ENCODE data around the gene SYT6. TPM values are rescaled to one million over a fixed set of nuclear protein-coding genes. Genes with fewer than 3 reads are reported as not detected.

The SYT6 gene
- total and polyA plus RNA-seq, 10 of the 15 experiments (the other 5 are each of a cell fraction or from before 2014, with no cell fraction given), result 0.05 to 0.39 TPM; not detected in 8

DNA sequence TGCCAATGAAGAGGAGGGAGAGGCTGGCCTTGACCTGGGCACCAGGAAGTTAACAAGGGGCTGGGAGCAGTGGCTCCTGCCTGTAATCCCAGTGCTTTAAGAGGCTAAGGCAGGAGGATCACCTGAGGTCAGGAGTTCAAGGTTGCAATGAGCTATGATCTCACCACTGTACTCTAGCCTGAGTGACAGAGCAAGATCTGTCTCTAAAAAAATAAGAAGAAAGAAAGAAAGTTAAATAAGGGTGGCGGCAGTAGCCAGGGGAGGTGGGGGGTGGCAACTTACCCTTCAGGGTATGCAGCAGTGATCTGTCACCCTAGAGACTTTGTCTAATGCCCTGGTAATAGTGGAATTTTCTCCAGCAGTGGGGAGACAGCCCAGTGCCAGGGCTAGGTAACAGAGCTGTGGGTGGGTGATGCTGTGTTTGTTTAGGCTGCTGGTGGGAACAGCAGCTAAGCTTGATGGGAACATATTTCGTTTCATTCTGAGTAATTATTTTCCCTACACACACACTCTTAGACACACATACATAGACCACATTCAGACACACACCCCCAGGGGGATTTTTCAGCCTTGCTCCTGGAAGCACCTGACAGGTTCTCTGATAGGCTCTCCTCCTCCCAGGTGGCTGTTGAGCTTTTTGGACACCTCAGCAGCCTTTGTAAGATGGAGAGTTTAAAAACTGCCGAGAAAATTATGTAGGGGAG is 11.3 kb upstream of the SYT6 start (continued):
- TF ChIP-seq CBX3 (IDR thresholded peaks at IDR 0.05; ENCODE audit: borderline replicate concordance, low read depth) (no peak), ASH2L (IDR thresholded peaks at IDR 0.05; ENCODE audit: borderline replicate concordance, low read depth) (no peak), EGR1 (IDR thresholded peaks at IDR 0.05; ENCODE audit: borderline replicate concordance in 1 of 2, low read depth in 2 of 2, low read length in 2 of 2) (no peak), BCL11A (IDR thresholded peaks at IDR 0.05; ENCODE audit: low read depth, low read length) (no peak), DPF2 (IDR thresholded peaks at IDR 0.05) (no peak), NR2F1 (conservative IDR thresholded peaks at IDR 0.05) (0 out of 2 replicates have a peak, but pooled peaks have one; percentile 26), KAT2A (conservative IDR thresholded peaks at IDR 0.05; ENCODE audit: control insufficient read depth, low read depth, low read length) (no peak)
- TF ChIP-seq, protein P1, sequence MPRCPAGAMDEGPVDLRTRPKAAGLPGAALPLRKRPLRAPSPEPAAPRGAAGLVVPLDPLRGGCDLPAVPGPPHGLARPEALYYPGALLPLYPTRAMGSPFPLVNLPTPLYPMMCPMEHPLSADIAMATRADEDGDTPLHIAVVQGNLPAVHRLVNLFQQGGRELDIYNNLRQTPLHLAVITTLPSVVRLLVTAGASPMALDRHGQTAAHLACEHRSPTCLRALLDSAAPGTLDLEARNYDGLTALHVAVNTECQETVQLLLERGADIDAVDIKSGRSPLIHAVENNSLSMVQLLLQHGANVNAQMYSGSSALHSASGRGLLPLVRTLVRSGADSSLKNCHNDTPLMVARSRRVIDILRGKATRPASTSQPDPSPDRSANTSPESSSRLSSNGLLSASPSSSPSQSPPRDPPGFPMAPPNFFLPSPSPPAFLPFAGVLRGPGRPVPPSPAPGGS (IDR thresholded peaks at IDR 0.05; ENCODE audit: borderline replicate concordance, insufficient read depth, low read depth, low read length, poor library complexity, severe bottlenecking), result peak; percentile 54
- TF ChIP-seq, protein P2, sequence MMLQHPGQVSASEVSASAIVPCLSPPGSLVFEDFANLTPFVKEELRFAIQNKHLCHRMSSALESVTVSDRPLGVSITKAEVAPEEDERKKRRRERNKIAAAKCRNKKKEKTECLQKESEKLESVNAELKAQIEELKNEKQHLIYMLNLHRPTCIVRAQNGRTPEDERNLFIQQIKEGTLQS (IDR thresholded peaks at IDR 0.05; ENCODE audit: borderline replicate concordance, extremely low read depth, low read depth, low read length), result no peak

DNA sequence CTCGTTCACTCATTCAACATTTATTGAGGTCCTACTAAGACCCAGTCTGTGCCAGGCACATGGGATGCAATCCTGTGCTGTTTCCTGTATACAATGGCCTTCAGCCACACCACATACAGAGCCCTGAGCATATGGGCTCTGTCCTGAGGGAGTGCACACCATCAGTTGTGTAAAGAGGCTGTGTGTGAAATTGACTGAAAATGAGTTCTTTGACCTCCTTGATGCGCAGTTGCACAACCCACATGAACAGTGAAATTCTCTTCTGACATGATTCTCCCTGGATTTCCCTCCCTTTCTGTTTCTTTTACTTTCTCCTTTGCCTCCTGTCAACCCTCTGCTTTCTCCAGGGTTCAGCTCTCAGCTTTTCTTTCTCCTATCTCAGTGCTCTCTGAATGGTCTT is 6.3 kb upstream of the SYT6 start:
- in situ Hi-C loops (cut with MboI), result no loop called here
- Histone ChIP-seq H3K9me3 (replicated peaks; ENCODE audit: control insufficient read depth, insufficient read depth, low read length) (no peaks in the 10 kb centered on the region), H3K79me2 (ENCODE audit: control insufficient read depth, insufficient read depth, low read length) (no peaks in the 10 kb centered on the region), H3K4me3 (no peak overlapping the region), H4K20me1 (ENCODE audit: control insufficient read depth, insufficient read depth) (no peaks in the 10 kb centered on the region), H3K27ac (ENCODE audit: control insufficient read depth, insufficient read depth) (no peak overlapping the region), H2AFZ (ENCODE audit: control insufficient read depth, low read depth, low read length) (no peak overlapping the region), H3K27me3 (replicated peaks in 1 of 2; ENCODE audit: control insufficient read depth in 2 of 2, insufficient read depth in 2 of 2, low read length in 1 of 2) (peaks cover 5 to 8% of the 10 kb centered on the region in 2 experiments; a peak in 3 of 4 replicates), H3K9ac (ENCODE audit: control insufficient read depth, insufficient read depth, low read length) (no peak overlapping the region), H3K4me2 (ENCODE audit: control insufficient read depth, insufficient read depth) (no peak overlapping the region), H3K4me1 (ENCODE audit: control insufficient read depth, insufficient read depth, low read length) (peaks cover 3% of the 10 kb centered on the region; the same call in 1 of the 2 replicates), H3K36me3 (ENCODE audit: control insufficient read depth in 2 of 2, insufficient read depth in 2 of 2, low read length in 1 of 2) (no peaks in the 10 kb centered on the region)
- BruUV-seq (replicated peaks), result no TSS peak
- POLR2A ChIA-PET, result no interaction called here
- RAD21 ChIA-PET (ENCODE audit: unreplicated experiment), result no interaction called here
- no peak for ATAC-seq
- no peak for FAIRE-seq
- intact Hi-C loops (cut with micrococcal nuclease; ENCODE audit: unreplicated experiment), result no loop called here
- SMC1A ChIA-PET (ENCODE audit: uncharacterized antibody, unreplicated experiment), result no interaction called here
- no peak for DNase-seq (ENCODE audit: low read depth, low spot score)
- CTCF ChIA-PET, result no interaction called here
- WGBS (ENCODE audit: insufficient coverage, insufficient replicate concordance, low lambda C conversion rate, missing lambda C conversion rate), result 50% methylated on average over 2 of the region's 2 CpGs
- TF ChIP-seq MTA2 (IDR thresholded peaks at IDR 0.05; ENCODE audit: low read depth), result no peak
- TF ChIP-seq, protein P2 (IDR thresholded peaks at IDR 0.05; ENCODE audit: borderline replicate concordance, extremely low read depth, low read depth, low read length), result no peak
- TF ChIP-seq CHD2 (IDR thresholded peaks at IDR 0.05; ENCODE audit: borderline replicate concordance, low read depth, low read length), result no peak
- no peak for TF ChIP-seq BCL11A (IDR thresholded peaks at IDR 0.05; ENCODE audit: low read depth, low read length)
- TF ChIP-seq, protein P3, sequence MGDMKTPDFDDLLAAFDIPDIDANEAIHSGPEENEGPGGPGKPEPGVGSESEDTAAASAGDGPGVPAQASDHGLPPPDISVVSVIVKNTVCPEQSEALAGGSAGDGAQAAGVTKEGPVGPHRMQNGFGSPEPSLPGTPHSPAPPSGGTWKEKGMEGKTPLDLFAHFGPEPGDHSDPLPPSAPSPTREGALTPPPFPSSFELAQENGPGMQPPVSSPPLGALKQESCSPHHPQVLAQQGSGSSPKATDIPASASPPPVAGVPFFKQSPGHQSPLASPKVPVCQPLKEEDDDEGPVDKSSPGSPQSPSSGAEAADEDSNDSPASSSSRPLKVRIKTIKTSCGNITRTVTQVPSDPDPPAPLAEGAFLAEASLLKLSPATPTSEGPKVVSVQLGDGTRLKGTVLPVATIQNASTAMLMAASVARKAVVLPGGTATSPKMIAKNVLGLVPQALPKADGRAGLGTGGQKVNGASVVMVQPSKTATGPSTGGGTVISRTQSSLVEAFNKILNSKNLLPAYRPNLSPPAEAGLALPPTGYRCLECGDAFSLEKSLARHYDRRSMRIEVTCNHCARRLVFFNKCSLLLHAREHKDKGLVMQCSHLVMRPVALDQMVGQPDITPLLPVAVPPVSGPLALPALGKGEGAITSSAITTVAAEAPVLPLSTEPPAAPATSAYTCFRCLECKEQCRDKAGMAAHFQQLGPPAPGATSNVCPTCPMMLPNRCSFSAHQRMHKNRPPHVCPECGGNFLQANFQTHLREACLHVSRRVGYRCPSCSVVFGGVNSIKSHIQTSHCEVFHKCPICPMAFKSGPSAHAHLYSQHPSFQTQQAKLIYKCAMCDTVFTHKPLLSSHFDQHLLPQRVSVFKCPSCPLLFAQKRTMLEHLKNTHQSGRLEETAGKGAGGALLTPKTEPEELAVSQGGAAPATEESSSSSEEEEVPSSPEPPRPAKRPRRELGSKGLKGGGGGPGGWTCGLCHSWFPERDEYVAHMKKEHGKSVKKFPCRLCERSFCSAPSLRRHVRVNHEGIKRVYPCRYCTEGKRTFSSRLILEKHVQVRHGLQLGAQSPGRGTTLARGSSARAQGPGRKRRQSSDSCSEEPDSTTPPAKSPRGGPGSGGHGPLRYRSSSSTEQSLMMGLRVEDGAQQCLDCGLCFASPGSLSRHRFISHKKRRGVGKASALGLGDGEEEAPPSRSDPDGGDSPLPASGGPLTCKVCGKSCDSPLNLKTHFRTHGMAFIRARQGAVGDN (IDR thresholded peaks at IDR 0.05), result no peak
- no peak for TF ChIP-seq ZBED1 (IDR thresholded peaks at IDR 0.05; ENCODE audit: borderline replicate concordance)
- TF ChIP-seq HDGF (IDR thresholded peaks at IDR 0.05), result no peak
- TF ChIP-seq SUZ12 (IDR thresholded peaks at IDR 0.05; ENCODE audit: unreplicated experiment), result no peak
- no peak for TF ChIP-seq TAF1 (IDR thresholded peaks at IDR 0.05; ENCODE audit: borderline replicate concordance, low read depth, low read length)

Measured in GM12878 (cell line).